Occipital lobe (tissue), 2 donors: Measurements from ENCODE around the gene HAPLN3. TPM values are rescaled to one million over a fixed set of nuclear protein-coding genes. Genes with fewer than 3 reads are reported as not detected.

Source experiments
- DNase-seq: peaks from one replicate; lab custom pipeline; 2025; lab: John Stamatoyannopoulos, UW
- total RNA-seq: library from RNA; depleted of rRNA; stranded (reverse); fragments of >200 nt; gene quantifications from one replicate; pipeline ENCODE4 v1.2.3, GENCODE V29; 2014

HAPLN3 gene
- total RNA-seq, 1 donor from 2014 or later = 8.7 TPM

GRCh38 chr15:88896333-88897033 is 1.1 kb upstream of the HAPLN3 start:
- no peak for DNase-seq

- no peak for DNase-seq
Measured at GRCh38 chr15:88894348-88894818, 961 bp downstream of the HAPLN3 start.

- no peak for DNase-seq
Measured at GRCh38 chr15:88891540-88892254, 3.6 kb downstream of the HAPLN3 start.

- DNase-seq = no peak
Measured at GRCh38 chr15:88890495-88890894, 4.8 kb downstream of the HAPLN3 start.

- no peak for DNase-seq
Measured at GRCh38 chr15:88888719-88889118, 6.6 kb downstream of the HAPLN3 start.

GRCh38 chr15:88887068-88887580 is 8.2 kb downstream of the HAPLN3 start:
- no peak for DNase-seq

GRCh38 chr15:88882785-88883184 is 12.6 kb downstream of the HAPLN3 start:
- DNase-seq = no peak

- no peak for DNase-seq
Measured at GRCh38 chr15:88881775-88882174, 13.6 kb downstream of the HAPLN3 start.

- DNase-seq = no peak
Measured at GRCh38 chr15:88880944-88881740, 14.2 kb downstream of the HAPLN3 start.

GRCh38 chr15:88878720-88879184 is 16.6 kb downstream of the HAPLN3 start:
- DNase-seq = no peak

GRCh38 chr15:88877906-88878305 is 17.4 kb downstream of the HAPLN3 start:
- DNase-seq = no peak

- no peak for DNase-seq
Measured at GRCh38 chr15:88877415-88877814, 17.9 kb downstream of the HAPLN3 start.

GRCh38 chr15:88876573-88876972 is 18.8 kb downstream of the HAPLN3 start:
- DNase-seq = no peak

GRCh38 chr15:88874684-88875083 is 20.7 kb downstream of the HAPLN3 start:
- DNase-seq = no peak

GRCh38 chr15:88874275-88874674 is 21.1 kb downstream of the HAPLN3 start:
- no peak for DNase-seq

GRCh38 chr15:88873786-88874185 is 21.6 kb downstream of the HAPLN3 start:
- no peak for DNase-seq

- DNase-seq = no peak
Measured at GRCh38 chr15:88872706-88873105, 22.6 kb downstream of the HAPLN3 start.

- no peak for DNase-seq
Measured at GRCh38 chr15:88872106-88872505, 23.2 kb downstream of the HAPLN3 start.

- DNase-seq = no peak
Measured at GRCh38 chr15:88871313-88871712, 24.0 kb downstream of the HAPLN3 start.

GRCh38 chr15:88866295-88866881 is 29.0 kb downstream of the HAPLN3 start:
- DNase-seq = no peak

- no peak for DNase-seq
Measured at GRCh38 chr15:88865498-88866099, 29.7 kb downstream of the HAPLN3 start.
